BJ (cell line): ENCODE results near the gene VDR. TPM values are rescaled to one million over a fixed set of nuclear protein-coding genes. Genes with fewer than 3 reads are reported as not detected.

ENCODE experiments used
- CTCF ChIA-PET: fragments of 350-600 bp; formaldehyde crosslinking; extraction: SDS; loops from one replicate; lab custom pipeline; 2021; ENCODE audit warnings: antibody characterized with exemption, inconsistent platforms; lab: Yijun Ruan, JAX
- POLR2A ChIA-PET: fragments of 300-600 bp; sonication (Branson Sonifier 250); formaldehyde crosslinking; extraction: SDS; loops from one replicate; lab custom pipeline; 2021; ENCODE audit warnings: antibody characterized with exemption; lab: Charles Lee
- DNase-seq: peaks from one replicate; pipeline ENCODE4 v3.0.0-alpha.2; 2011; ENCODE audit warnings: low read depth
- H3K27me3 ChIP-seq: 2 replicates; pipeline ENCODE4 v1.6.0; 2011; ENCODE audit warnings: low read length; ENCODE audit not compliant: control insufficient read depth, insufficient read depth
- H3K36me3 ChIP-seq: 2 replicates; pipeline ENCODE4 v1.5.1; 2011; ENCODE audit warnings: low read length; ENCODE audit not compliant: control insufficient read depth, insufficient read depth
- H3K4me3 ChIP-seq: 2 replicates; pipeline ENCODE4 v1.5.1; 2011; ENCODE audit warnings: low read depth, mild to moderate bottlenecking, control low read depth, low read length
- CTCF ChIP-seq: IDR thresholded peaks from 2 replicates; pipeline ENCODE4 v1.5.1; 2011; ENCODE audit warnings: low read depth, mild to moderate bottlenecking, control low read depth, inconsistent platforms, low read length, moderate library complexity; ENCODE audit not compliant: insufficient read depth
- polyA plus RNA-seq: library from polyadenylated mRNA; depleted of rRNA; stranded (reverse); fragments of >200 nt; gene quantifications from 2 replicates; pipeline ENCODE4 v1.2.3, GENCODE V29; 2011

Gene VDR
- polyA plus RNA-seq, 1 experiment: 40.5 TPM

GRCh38 chr12:47930634-47931033 is 25.8 kb upstream of the VDR start:
- ChIA-PET CTCF (interaction anchor here (1.3 kb wide), 1 partner anchor 13 kb away, joined by 3 read pairs; no protein-coding TSS in a partner anchor), POLR2A (no interaction called here)
- no peak overlapping the region for H3K4me3 ChIP-seq
- H3K27me3 ChIP-seq: peaks cover 30% of the 10 kb centered on the region
- no peak for TF ChIP-seq CTCF
- no peaks in the 10 kb centered on the region for H3K36me3 ChIP-seq
- no peak for DNase-seq

GRCh38 chr12:47927346-47927745 is 22.6 kb upstream of the VDR start:
- TF ChIP-seq CTCF: no peak
- CTCF ChIA-PET: interaction anchor here (1.4 kb wide), 1 partner anchor 22 kb away, joined by 3 read pairs; no protein-coding TSS in a partner anchor
- DNase-seq: no peak
- Histone ChIP-seq H3K36me3 (no peaks in the 10 kb centered on the region), H3K4me3 (no peak overlapping the region), H3K27me3 (peaks cover 35% of the 10 kb centered on the region)
- POLR2A ChIA-PET: no interaction called here

- Histone ChIP-seq H3K4me3 (no peak overlapping the region), H3K36me3 (no peaks in the 10 kb centered on the region), H3K27me3 (peaks cover 17% of the 10 kb centered on the region)
- no peak for TF ChIP-seq CTCF
- ChIA-PET POLR2A (no interaction called here), CTCF (interaction anchor here (0.7 to 1.2 kb wide), 2 partner anchors 11 to 883 kb away, joined by 3 to 4 read pairs; no protein-coding TSS in a partner anchor)
- DNase-seq: no peak
Observed at GRCh38 chr12:47921907-47922306, 17.1 kb upstream of the VDR start.

GRCh38 chr12:47920913-47921312 is 16.1 kb upstream of the VDR start:
- Histone ChIP-seq H3K4me3 (no peak overlapping the region), H3K36me3 (no peaks in the 10 kb centered on the region), H3K27me3 (peaks cover 11% of the 10 kb centered on the region)
- no peak for DNase-seq
- ChIA-PET CTCF (no interaction called here), POLR2A (no interaction called here)
- no peak for TF ChIP-seq CTCF

GRCh38 chr12:47913081-47913480 is 8.3 kb upstream of the VDR start:
- CTCF ChIA-PET: interaction anchor here (2.1 kb wide), 1 partner anchor 23 kb away, joined by 4 read pairs; no protein-coding TSS in a partner anchor
- no peak for TF ChIP-seq CTCF
- peaks cover 6% of the 10 kb centered on the region for H3K27me3 ChIP-seq
- no peak overlapping the region for H3K4me3 ChIP-seq
- no peaks in the 10 kb centered on the region for H3K36me3 ChIP-seq
- no peak for DNase-seq
- POLR2A ChIA-PET: interaction anchor here (0.7 kb wide), 1 partner anchor 64 kb away, joined by 4 read pairs; no protein-coding TSS in a partner anchor
